GM19372 (cell line): ENCODE data around the gene NUPR1.
"Not testable (repeated sequence)": the region's sequence is repeated elsewhere in the genome, so short reads cannot be mapped to it uniquely, and the experiment has no call there.

Experiments
- ATAC-seq: cut with Tn5 transposase; IDR thresholded peaks from one replicate; pipeline ENCODE4 v1.9.1; 2021; ENCODE audit warnings: mild to moderate bottlenecking, low read depth, moderate library complexity; ENCODE audit not compliant: unreplicated experiment

The NUPR1 gene

GRCh38 chr16:28538733-28539596 lies at the start of gene NUPR1:
TSS of gene NUPR1 (minus strand) at chr16:28538974. CDS start at chr16:28538907, 67 bp downstream.
- no peak for ATAC-seq

GRCh38 chr16:28587386-28587785 lies 48.6 kb upstream of the NUPR1 start:
- ATAC-seq: no peak

- no peak for ATAC-seq
Observed at GRCh38 chr16:28586466-28586865, 47.7 kb upstream of the NUPR1 start.

- ATAC-seq: no peak
Observed at GRCh38 chr16:28585674-28586073, 46.9 kb upstream of the NUPR1 start.

- no peak for ATAC-seq
Observed at GRCh38 chr16:28580726-28581315, 42.0 kb upstream of the NUPR1 start.

- ATAC-seq: no peak
Observed at GRCh38 chr16:28575446-28576109, 36.8 kb upstream of the NUPR1 start.

- ATAC-seq: no peak
Observed at GRCh38 chr16:28574925-28575324, 36.2 kb upstream of the NUPR1 start.

- ATAC-seq: no peak
Observed at GRCh38 chr16:28573738-28574718, 35.3 kb upstream of the NUPR1 start.

- ATAC-seq: no peak
Observed at GRCh38 chr16:28572696-28573510, 34.1 kb upstream of the NUPR1 start.

GRCh38 chr16:28569968-28570752 lies 31.4 kb upstream of the NUPR1 start:
- ATAC-seq: no peak

GRCh38 chr16:28569021-28569420 lies 30.2 kb upstream of the NUPR1 start:
- no peak for ATAC-seq

- no peak for ATAC-seq
Observed at GRCh38 chr16:28567292-28567691, 28.5 kb upstream of the NUPR1 start.

GRCh38 chr16:28566233-28566925 lies 27.6 kb upstream of the NUPR1 start:
- ATAC-seq: not testable (repeated sequence)

- ATAC-seq: no peak
Observed at GRCh38 chr16:28563218-28563617, 24.4 kb upstream of the NUPR1 start.

- no peak for ATAC-seq
Observed at GRCh38 chr16:28562199-28562598, 23.4 kb upstream of the NUPR1 start.

GRCh38 chr16:28561557-28562187 lies 22.9 kb upstream of the NUPR1 start:
- no peak for ATAC-seq

GRCh38 chr16:28558456-28558855 lies 19.7 kb upstream of the NUPR1 start:
- ATAC-seq: no peak

GRCh38 chr16:28556914-28557320 lies 18.1 kb upstream of the NUPR1 start:
- no peak for ATAC-seq
